Right renal pelvis (tissue), 4 donors: ENCODE results near the gene BSDC1. TPM values are rescaled to one million over a fixed set of nuclear protein-coding genes. Genes with fewer than 3 reads are reported as not detected.
A peak's percentile ranks its signal among the peaks of the same experiment; 100 is the strongest.
"Not testable (repeated sequence)": the region's sequence is repeated elsewhere in the genome, so short reads cannot be mapped to it uniquely, and the experiment has no call there.

ENCODE experiments used
- DNase-seq, 4 donors: peaks; one replicate each; pipeline ENCODE4 v3.0.0-alpha.2; 2013; ENCODE audit warnings: low read depth in 4 of 4, low spot score in 3 of 4, missing footprints in 1 of 4
- polyA plus RNA-seq, 4 donors: library from polyadenylated mRNA; unstranded; fragments of 120-200 nt; gene quantifications; one replicate each; pipeline ENCODE4 v1.2.1, GENCODE V29; 2013; ENCODE audit not compliant: insufficient read length in 4 of 4

The BSDC1 gene
- polyA plus RNA-seq, 4 donors = 58.6 to 63.3 (median 61.2) TPM

DNA sequence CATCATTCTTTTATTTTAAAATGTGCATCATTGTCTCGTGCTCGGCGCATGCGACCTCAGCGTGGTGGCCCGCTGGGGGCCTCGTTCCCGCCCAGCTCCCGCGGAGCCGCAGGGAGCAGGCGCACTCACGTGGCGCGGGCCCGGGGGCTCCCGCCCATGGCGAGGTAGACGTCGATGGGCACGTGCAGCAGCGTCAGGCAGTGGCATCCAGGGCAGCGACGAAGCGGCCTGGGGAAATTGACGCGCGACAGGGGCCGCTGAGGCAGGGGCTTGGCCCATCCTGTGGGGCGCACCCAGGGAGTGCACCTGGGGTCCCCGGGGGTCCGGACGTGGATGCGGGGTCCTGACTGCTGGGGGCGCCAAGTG, 33.0 kb downstream of the BSDC1 start:
- no peak for DNase-seq

DNA sequence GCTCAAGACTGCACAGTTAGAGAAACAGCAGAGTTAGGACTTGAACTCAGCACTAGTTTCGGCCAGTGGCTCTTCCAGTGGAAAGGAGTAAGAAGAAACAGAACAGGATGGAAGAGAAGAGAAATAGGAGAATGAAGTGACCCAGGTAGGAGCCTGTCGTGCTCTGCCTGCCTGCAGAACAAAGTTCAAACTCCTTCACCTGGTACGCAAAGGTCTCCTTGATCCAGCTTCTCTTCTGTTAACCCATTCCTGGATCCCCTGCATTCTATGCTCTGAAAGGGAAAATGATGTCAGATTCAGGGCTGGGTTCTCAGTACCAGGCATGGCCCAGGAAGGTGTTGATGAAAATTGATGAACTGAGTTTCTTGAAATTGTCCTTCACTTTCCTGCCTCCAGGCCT, 35.8 kb downstream of the BSDC1 start:
- no peak for DNase-seq

DNA sequence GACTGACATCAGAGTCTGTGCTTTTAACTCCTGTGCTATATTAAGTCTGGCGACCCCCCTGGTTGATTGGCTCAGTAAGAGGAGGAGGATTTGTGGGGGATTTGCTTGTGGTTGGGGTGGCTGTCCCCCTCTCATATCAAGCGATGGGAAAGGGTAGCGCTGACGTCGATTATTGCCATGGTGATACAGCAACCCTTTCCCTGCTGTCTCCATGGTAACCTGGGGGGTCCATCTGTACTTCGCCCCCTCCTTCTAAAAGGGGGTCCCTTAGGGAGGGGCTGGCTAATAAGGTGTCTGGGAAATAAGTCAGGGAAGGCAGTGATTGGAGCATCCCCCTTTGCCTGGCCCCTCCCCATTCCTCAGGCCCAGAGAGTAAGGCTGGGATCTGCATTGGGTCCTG, 36.6 kb downstream of the BSDC1 start:
- no peak for DNase-seq

DNA sequence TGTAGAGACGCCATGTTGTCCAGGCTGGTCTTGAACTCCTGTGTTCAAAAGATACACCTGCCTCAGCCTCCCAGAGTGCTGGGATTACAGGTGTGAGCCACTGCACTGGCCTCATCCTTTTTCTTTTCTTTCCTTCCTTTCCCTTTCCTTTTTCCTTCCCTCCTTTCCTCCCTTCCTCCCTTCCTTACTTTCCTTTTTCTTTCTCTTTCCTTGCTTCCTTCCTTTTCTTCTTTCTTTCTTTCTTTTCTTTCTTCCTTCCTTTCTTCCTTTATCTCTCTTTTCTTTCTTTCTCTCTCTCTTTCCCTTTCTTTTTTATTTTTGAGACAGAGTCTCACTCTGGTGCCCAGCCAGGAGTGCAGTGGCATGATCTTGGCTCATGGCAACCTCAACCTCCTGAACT, 37.8 kb downstream of the BSDC1 start:
- no peak for DNase-seq

DNA sequence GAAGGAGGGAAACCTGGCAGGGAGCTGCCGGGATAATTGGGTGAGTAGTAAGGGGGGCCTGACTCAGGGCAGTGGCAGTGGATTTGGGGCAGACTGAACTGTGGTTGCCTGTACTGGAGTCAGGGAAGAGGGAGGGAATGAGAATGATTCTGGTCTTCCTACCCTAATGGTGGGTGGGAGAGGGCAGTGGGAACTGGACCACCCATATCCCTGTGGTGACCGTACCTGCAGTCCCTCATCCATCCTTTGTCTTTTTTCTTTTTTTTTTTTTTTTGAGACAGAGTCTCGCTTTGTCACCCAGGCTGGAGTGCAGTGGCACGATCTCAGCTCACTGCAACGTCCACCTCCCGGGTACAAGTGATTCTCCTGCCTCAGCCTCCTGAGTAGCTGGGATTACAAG, 38.5 kb downstream of the BSDC1 start:
- not testable (repeated sequence) for DNase-seq

DNA sequence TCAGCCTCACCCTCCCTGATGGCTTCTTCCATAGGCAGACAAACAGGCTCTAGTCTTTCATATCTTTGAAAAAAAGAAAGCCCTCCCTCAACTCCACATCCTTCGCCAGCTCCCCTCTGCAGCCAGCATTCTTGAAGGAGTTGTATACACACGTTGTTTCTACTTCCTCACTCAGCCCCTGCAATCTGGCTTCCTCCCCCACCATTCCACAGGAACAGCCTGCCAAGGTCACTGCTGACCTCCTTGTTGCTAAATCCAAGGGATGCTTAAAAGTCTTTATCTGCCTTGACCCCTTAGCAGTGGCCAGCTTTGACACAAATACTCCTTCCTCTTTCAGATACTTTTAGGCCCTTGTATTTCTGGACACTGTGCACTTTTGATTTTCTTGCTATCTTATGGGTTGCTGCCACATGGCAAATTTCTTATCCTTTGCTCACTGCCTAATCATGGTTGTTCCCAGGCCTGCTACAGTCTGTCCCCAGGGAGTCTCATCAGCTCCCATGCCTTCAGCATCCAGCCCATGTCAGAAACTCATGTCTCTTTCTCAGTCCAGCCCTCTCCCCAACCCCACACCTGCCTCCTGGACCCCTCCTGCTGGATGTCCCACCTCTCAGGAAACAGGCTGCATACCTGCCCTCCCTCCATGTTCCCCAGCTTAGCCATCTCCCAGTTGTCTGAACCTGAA, 40.2 kb downstream of the BSDC1 start:
- peak in 1 of 4 donors; percentile 48 for DNase-seq

DNA sequence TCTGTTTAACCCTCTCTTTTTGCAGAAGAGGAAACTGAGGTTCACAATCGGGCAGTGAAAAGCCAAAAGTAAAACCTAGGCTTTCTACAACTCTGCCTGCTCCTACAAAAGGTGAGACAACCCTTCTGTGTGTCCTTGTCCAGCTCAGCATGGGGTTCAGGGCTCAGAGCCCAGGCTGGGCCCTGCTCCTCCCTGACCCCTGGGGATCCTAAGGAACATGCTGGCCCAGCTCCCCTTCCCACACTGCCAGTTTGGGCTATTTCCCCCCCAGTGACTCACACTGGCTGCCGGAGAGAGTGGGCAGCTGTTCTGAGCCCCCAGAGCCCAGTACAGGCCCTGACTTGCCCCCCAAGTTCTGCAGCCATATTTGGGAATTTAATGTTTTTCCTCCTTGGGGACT, 40.8 kb downstream of the BSDC1 start:
- no peak for DNase-seq

DNA sequence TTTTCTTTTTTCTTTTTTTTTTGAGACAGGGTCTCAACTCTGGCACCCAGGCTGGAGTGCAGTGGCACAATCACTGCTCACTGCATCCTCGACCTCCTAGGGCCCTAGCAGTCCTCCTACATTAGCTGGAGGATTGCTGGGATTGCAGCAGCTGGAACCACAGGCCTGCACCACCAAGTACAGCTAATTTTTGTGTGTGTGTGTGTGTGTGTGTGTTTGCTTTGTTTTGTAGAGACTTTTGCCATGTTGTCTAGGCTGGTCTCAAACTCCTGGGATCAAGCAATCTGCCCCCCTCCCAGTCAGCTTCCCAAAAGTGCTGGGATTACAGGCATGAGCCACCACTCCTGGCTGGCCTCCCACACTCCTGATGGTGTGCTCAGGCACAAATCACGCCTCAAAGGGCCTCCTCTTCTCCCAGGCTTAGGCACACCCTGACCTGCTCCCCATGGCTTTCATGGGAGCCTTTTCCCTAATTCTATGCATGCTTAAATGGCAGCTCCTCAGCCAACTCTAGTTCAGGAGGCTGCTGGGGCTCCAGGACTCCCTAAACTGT, 41.3 kb downstream of the BSDC1 start:
- no peak for DNase-seq

DNA sequence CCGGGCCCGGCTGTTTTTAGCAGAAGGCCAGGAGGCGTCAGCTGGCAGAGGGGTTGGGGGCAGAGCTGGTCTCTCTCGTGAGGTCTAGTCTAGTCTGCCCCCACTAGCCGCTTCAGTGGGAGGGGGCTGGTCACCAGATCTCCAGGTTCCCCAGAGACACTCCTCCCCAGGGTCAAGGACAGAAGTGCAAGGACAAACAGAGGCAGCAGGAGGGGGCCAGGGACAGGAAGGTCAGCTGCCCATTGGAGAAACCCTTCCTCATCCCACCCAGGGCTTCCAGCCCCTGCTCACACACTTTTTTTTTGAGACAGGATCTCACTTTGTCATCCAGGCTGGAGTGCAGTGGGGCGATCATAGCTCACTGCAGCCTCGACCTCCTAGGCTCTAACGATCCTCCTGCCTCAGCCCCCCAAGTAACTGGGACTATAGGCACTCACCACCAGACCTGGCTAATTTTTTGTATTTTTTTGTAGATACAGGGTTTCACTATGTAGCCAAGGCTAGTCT, 41.9 kb downstream of the BSDC1 start:
- no peak for DNase-seq

DNA sequence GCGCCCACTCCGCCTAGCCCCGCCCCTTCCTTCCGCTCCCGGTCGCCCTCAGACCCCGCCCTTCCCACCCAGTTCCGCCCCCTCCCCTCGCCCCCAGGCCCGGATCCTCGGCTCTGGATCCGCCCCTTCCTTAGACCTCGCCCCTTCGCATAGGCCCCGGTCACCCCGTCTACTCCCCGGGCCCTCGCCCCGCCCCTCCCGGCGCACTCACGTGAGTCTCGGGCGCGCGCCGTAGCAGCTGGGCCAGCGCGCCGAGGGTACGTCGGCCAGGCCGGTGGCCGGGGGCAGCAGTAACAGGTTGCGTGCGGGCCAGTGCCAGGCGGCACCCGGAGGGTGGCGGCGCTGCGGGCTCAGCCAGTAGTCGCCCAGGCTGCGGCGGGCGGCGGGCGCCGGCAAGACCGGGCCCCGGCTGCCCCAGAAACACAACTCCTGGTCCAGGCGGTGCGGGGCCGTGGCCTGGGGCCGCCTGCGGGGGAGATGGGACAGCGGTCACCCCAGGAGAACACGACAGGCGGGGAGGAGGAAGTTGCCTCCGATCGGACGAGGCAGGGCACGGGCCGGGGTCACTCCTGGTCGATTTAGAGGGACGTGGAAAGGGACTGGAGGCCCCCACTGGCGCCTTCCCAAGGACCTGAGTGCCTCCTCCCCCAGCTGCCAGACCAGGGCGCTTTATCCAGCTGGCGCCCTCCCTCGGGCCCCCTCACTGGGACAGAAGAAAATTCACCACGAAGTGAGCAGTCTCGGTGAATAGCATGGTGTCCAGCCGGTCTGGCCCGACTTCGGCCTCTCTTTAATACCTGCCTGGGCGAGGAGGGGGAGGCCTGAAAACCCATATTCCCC, 42.6 kb downstream of the BSDC1 start:
- DNase-seq = peak; percentile 88 to 94 (median 92)

DNA sequence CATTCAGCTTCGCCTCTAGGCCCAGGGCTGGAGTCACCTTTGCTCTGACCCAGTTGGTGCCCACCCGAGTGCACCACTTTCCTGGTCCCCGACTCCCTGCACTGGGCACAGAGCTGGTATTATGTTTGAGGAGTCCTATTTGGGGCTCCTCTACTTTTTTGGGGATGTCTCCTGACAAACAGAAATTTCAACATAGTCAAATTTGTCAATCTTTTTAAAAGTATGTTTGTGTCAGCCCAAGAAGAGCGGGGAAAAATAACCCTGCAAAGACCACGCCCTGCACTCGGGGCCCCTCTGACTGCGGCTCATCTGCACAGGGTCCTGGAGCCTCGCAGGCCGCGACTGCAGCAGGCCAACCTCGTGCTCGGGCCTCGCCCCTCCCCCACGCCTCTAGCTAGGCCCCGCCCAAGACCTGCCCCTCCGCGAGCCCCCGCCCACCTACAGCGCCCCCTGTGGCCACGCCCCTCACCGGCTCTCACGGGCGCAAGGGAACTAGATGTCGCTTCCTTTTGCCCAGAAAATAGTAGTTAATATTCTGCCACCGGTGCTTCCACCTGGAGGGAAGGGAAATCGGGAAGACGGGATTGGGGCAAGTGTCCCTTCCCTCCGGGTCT, 43.3 kb downstream of the BSDC1 start:
- no peak for DNase-seq

DNA sequence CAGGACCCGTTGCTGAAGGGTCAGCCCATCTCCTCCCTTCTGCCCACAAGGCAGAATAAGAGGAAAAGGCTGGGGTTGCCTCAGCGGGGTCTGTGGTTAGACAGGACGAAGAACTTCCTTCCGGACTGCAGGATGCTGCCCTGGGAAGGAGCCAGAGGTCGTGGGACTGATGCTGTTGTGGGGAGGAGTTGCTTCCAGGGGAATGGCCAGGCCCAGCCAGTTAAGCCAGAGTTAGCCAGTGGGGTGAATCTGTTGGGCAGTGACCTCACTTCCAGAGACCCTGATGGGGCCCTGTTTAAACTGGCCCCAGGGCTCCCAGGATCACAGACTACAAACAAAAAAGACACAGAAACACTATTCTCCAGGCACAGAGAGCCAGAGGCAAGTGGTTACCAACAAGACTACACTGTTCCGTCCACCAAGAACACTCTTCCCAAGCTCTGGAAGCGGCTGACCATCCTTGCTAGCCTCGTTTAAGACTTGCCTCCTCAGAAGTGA, 45.0 kb downstream of the BSDC1 start:
- no peak for DNase-seq

DNA sequence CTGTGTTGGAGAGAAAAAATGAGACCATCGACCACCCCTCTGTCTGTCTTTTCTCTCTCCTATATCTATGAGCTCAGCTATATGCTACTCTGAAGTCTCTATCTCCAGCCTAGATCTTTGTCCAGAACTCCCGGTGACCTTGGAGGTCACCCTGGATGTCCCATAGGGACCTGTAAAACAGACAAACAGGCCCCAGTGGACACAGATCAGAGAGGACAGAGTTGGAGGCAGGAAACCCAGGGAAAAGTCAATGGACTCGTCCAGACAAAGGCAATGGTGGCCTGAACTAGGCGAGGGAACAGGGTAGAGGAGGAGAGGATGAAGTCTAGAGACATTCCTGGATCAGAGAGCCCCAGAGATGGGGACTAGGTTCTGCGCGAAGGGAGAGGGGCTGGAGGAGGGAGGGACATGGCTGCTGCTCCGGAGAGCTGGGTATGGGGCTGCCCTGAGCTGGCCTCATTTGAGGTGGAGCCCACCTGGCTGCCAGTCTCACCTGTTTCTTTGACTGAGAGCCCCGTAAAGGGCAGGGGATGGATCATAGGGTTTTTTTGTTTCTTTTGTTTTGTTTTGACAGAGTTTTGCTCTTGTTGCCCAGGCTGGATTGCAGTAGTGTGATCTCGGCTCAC, 47.6 kb downstream of the BSDC1 start:
- DNase-seq = no peak

DNA sequence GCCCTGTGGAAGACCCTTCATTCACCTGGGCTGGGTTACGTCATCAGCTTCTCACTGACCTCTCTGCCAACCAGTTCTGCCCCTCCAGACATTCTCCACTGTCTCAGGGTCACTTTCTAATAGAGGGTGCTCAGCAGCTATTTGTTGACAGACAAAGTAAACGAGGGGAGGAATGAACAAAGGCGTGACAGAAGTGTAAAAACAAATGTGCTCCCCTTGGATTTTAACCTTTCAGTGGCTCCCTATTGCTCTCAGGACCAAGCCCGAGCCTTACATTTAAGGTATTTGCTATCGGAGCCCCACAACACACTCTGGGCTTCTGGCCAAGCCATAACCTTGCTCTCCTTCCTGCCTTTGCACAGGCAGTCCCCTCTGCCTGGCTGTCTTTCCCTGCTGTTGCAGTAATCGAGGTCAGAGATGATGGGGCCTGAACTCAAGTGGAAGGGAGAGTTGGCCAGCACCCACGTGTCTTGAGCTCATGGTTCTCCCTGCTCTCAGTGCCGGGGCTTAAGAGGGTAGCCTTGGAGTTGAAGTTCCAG, 48.9 kb downstream of the BSDC1 start:
- DNase-seq = no peak

DNA sequence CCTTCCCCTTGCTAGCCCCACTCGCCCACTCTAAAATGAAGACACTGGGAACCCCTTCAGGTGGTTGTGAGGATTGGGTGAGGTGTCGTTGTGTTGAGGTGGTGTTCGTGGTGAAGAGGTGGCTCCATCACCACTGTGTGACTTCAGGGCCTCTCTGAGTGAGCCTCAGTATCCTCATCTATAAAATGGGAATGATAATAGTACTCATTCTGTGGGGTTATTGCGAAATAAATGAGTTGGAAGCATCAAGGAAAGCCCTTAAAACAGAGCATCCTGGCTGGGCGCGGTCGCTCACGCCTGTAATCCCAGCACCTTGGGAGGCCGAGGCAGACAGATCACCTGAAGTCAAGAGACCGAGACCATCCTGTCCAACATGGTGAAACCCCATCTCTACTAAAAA, 51.5 kb downstream of the BSDC1 start:
- no peak for DNase-seq

DNA sequence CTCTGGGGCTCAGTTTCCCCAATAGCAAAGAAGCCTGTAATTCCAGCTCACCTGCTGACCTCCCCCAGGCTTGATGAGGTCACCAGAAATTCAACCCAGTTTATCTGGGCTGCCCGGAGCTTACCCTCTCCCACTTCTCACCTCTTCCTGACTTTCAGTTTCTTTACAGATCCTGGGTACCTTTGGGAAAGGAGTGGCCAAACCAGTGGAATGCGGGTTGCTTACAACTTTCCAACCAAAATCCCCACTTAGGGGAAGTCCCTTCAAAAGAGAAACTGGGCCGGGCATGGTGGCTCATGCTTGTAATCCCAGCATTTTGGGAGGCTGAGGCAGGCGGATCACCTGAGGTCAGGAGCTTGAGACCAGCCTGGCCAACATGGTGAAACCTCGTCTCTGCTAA, 52.3 kb downstream of the BSDC1 start:
- no peak for DNase-seq

DNA sequence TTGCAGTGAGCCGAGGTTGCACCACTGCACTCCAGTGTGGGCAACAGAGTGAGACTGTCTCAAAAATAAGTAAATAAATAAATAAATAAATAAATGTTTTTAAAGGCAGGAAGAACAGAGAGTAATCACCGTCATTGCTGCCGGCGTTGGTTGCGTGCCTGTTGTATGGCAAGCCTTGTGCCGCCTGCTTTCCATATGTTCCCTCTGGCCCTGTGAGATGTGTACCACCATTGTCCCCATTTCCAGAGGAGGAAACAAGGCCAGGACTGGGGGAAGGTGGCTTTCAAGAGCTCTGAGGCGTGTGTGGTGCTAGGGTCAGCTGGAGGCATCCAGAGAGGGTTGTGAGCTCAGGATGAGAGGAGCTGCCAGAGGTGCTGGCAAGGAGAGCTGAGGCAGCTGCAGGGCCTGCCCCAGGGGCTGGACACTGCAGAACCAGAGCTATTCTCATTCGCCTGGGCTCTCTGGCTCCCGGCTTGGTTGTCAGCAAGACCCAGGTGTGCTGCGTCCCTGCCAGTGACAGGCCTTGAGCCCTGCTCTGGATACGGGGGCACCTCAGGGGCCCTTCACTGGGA, 53.0 kb downstream of the BSDC1 start:
- no peak for DNase-seq

DNA sequence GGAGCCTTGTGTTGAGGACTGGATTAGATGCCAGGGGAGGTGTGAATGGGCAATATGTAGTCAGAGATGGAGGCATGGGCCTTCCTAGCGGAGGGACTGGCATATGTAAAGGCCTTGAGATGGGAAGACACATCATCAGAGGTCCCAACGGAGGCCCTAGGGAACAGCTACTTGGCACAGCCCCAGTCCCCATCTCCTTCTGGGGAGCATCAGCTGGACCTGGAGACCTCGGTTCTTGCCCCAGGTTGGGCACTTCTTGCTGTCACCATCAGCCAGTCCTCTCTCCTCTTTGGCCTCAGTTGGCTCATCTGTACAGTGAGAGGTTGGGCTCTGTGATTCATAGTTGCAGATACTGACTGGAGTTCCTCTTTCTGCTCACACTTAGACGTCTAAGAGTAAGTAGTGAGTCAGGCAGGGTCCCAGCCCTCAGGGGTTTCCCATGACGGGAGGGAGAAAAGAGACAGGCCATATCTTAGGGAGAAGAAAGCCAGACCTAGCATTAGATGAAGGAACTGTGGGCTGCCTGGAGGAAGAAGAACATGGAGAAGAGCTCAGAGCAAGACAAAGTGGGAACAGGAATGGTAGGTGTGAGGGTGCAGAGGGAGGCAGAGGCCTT, 54.8 kb downstream of the BSDC1 start:
- DNase-seq = no peak

DNA sequence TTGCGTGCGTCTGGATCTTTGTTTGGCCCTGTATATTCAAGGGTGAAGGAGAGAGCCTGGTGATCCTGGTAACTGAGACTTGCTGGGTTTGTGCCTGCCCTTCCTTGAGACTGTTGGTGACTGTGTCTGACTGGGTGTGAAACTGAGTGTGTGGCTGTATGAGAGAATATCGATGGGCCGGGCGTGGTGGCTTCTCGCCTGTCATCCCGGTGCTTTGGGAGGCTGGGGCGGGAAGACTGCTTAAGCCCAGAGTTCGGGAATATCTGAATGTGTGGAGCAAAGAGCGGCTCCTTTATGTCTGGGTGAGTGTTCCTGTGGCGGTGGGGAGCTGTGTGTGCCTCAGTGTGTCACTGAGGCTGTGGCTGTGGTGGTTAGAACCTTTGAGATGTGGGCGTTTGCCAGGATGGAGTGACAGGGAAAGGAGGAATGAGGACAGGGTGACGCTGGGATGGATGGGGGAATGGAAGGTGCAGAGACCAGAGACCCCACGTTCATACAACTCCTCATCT, 55.5 kb downstream of the BSDC1 start:
- no peak for DNase-seq
